Fibroblast of pulmonary artery (primary cell): Measurements from ENCODE around the gene ZFPM1.
"Not testable (repeated sequence)": the region's sequence is repeated elsewhere in the genome, so short reads cannot be mapped to it uniquely, and the experiment has no call there.

Source experiments
- DNase-seq: peaks from one replicate; pipeline ENCODE4 v3.0.0-alpha.2; 2010; ENCODE audit warnings: low read depth
- H3K4me3 ChIP-seq: replicated peaks from 2 replicates; pipeline ENCODE4 v1.5.1; 2011; ENCODE audit warnings: low read depth, mild to moderate bottlenecking, control low read depth, low read length, moderate library complexity
- TF ChIP-seq, protein P1 (sequence below): IDR thresholded peaks from 2 replicates; pipeline ENCODE4 v1.5.1; 2011; ENCODE audit warnings: mild to moderate bottlenecking, control low read depth, low read length, inconsistent platforms; ENCODE audit errors: missing control alignments

ZFPM1 gene

DNA sequence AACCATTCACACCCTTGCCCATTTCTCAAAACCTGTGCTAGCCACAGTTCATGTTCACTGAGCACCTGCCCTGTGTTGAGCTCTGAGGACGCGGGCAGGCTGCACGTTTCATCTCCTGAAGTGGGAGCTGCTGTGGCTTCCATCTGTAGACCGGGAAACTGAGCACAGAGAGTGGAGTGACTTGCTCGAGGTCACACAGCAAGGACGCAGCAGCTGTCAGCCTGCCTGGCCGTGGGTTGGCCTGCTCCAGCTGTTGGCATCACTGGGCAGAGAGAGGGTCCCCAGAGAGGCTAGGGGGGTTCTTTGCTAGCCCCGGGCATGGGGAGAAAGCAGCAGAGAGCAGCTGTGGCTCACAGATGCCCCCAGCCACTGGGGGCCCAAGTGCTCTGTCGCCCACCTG, 28.8 kb downstream of the ZFPM1 start:
- TF ChIP-seq, protein P1, sequence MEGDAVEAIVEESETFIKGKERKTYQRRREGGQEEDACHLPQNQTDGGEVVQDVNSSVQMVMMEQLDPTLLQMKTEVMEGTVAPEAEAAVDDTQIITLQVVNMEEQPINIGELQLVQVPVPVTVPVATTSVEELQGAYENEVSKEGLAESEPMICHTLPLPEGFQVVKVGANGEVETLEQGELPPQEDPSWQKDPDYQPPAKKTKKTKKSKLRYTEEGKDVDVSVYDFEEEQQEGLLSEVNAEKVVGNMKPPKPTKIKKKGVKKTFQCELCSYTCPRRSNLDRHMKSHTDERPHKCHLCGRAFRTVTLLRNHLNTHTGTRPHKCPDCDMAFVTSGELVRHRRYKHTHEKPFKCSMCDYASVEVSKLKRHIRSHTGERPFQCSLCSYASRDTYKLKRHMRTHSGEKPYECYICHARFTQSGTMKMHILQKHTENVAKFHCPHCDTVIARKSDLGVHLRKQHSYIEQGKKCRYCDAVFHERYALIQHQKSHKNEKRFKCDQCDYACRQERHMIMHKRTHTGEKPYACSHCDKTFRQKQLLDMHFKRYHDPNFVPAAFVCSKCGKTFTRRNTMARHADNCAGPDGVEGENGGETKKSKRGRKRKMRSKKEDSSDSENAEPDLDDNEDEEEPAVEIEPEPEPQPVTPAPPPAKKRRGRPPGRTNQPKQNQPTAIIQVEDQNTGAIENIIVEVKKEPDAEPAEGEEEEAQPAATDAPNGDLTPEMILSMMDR, result no peak
- no peak overlapping the region for H3K4me3 ChIP-seq
- DNase-seq, result no peak

DNA sequence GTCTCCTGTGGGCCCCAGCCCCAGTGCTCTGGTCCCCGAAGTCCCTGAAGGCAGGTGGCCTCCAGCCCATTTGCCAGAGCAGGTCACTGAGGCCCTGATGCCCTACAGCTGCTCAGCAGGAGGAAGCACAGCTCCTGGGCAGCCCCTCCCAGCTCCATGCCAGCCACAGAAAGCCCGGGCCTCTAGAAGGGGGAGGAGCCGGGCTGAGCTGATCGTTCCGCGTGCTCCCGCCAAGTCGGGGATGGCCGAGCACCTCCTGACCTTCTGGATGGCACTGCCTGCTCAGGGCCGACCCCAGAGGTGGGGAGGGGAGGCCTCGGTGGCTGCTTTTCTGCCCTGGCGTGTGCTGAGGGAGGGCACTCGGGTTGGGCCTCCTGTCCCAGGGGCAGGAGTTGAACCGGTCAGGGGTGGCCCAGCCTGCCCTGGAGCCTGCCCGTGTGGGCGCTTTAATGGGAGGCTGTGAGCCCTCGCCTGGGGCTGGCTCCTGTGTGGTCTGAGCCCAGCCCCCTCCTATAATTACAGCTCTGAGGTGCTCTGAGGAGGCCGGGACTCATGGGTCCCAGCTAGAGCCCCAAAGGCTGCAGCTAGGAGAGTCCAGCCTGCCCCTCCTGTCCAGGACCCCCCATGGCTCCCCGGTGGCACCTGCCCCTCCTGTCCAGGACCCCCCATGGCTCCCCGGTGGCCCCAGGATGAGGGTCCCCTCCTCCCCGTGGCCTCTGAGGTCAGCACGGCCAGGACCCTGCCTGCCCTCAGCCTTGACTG, 29.7 kb downstream of the ZFPM1 start:
- TF ChIP-seq, protein P1, result no peak
- no peak overlapping the region for H3K4me3 ChIP-seq
- no peak for DNase-seq

GRCh38 chr16:88483392-88483641, 30.2 kb downstream of the ZFPM1 start:
- H3K4me3 ChIP-seq, result no peak overlapping the region
- TF ChIP-seq, protein P1, result no peak
- DNase-seq, result no peak

DNA sequence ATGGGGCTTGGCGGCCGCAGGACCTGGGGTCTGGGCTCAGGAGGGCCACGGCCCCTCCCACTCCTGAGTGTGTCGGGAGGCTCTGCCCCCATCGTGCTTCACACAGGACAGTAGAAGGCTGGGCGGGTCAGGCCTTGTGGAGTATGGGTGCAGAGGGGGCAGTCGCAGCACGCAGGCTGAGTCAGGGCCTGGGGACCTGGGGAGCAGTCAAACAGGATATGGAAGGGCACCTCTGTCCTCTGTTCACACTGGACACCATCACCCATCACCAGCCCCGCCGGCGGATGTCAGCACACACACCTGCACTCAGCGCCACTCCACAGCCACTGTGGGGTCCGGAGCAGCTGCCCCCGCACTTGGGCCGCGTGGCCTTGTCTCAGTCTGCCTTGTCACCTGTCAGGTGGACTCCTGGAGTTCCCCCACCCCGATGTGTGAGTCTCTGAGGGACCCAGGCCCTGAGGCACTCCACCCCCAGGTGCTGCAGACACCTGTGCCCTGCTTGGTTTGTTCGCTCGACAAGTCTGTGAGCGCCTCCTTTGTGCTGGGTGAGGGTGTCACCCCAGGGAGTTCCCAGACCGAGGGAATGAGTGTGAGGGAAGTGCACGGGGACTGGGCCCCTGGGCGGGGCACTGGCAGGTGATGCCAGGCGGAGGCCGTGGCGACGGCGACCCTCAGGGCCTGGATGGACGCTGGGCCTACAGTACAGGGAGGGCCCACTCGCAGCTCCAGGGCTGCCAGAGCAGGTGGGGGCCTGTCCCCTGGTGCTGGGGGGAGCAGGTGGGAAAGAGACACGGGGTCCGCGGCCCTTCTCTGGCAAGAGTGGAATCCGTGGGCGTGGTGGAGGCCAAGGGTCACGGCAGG, 31.7 kb downstream of the ZFPM1 start:
- DNase-seq, result no peak
- no peak overlapping the region for H3K4me3 ChIP-seq
- TF ChIP-seq, protein P1, result no peak

DNA sequence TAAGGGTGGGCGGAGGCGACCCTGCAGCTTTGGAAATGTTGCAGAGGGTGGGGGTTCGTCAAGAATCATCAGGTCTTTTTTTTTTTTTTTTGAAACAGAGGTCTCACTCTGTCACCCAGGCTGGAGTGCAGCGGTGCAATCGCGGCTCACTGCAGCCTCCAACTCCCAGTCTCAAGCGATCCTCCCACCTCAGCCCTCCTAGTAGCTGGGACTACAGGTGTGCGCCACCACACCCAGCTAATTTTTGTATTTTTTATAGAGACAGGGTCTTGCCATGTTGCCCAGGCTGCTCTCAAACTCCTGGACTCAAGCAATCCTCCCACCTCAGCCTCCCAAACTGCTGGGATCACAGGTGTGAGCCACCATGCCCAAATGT, 32.3 kb downstream of the ZFPM1 start:
- not testable (repeated sequence) for H3K4me3 ChIP-seq, DNase-seq

GRCh38 chr16:88486398-88487123, 33.5 kb downstream of the ZFPM1 start:
- TF ChIP-seq, protein P1, result no peak
- no peak for DNase-seq

GRCh38 chr16:88487124-88487432, 34.0 kb downstream of the ZFPM1 start:
- TF ChIP-seq, protein P1, result no peak
- no peak overlapping the region for H3K4me3 ChIP-seq
- DNase-seq, result no peak

More at GRCh38 chr16:88486398-88487123, 33.5 kb downstream of the ZFPM1 start:
- no peak overlapping the region for H3K4me3 ChIP-seq
